Mesendoderm (in vitro differentiated cells): ENCODE results near the gene MXI1.
"Not testable (repeated sequence)": the region's sequence is repeated elsewhere in the genome, so short reads cannot be mapped to it uniquely, and the experiment has no call there.

Source experiments
- DNase-seq: peaks from one replicate; pipeline ENCODE4 v3.0.0; 2013
- H2AK5ac ChIP-seq: 2 replicates; pipeline ENCODE4 v1.6.1; 2013; ENCODE audit warnings: low read length, inconsistent platforms
- H2BK120ac ChIP-seq: 2 replicates; pipeline ENCODE4 v1.6.1; 2013; ENCODE audit warnings: low read depth, mild to moderate bottlenecking, low read length, moderate library complexity, mixed read lengths
- H2BK15ac ChIP-seq: replicated peaks from 2 replicates; pipeline ENCODE4 v1.6.1; 2013; ENCODE audit warnings: low read depth, mild to moderate bottlenecking, moderate library complexity
- H2BK5ac ChIP-seq: 2 replicates; pipeline ENCODE4 v1.6.1; 2013; ENCODE audit warnings: low read length, inconsistent platforms
- H3K18ac ChIP-seq: 2 replicates; pipeline ENCODE4 v1.6.1; 2013; ENCODE audit warnings: mild to moderate bottlenecking, low read length, mixed read lengths
- H3K23ac ChIP-seq: one replicate; pipeline ENCODE4 v1.6.1; 2013; ENCODE audit warnings: low read length
- H3K27ac ChIP-seq: 2 replicates; pipeline ENCODE4 v1.5.1; 2013; ENCODE audit warnings: low read depth, mild to moderate bottlenecking, inconsistent platforms, low read length, moderate library complexity
- H3K27me3 ChIP-seq: 2 replicates; pipeline ENCODE4 v1.6.1; 2013; ENCODE audit warnings: low read length, control low read depth, mild to moderate bottlenecking, inconsistent platforms; ENCODE audit not compliant: insufficient read depth, poor library complexity
- H3K36me3 ChIP-seq: 2 replicates; pipeline ENCODE4 v1.6.1; 2013; ENCODE audit warnings: low read length, inconsistent platforms; ENCODE audit not compliant: control insufficient read depth, insufficient read depth
- H3K4ac ChIP-seq: one replicate; pipeline ENCODE4 v1.6.1; 2013; ENCODE audit warnings: low read depth, mild to moderate bottlenecking, low read length, moderate library complexity
- H3K4me1 ChIP-seq: 2 replicates; pipeline ENCODE4 v1.6.1; 2013; ENCODE audit warnings: low read depth, low read length, inconsistent platforms; ENCODE audit not compliant: control insufficient read depth
- H3K4me2 ChIP-seq: 2 replicates; pipeline ENCODE4 v1.6.1; 2013; ENCODE audit warnings: low read length
- H3K4me3 ChIP-seq: 2 replicates; pipeline ENCODE4 v1.5.1; 2013; ENCODE audit warnings: mild to moderate bottlenecking, low read length
- H3K56ac ChIP-seq: one replicate; pipeline ENCODE4 v1.6.1; 2013; ENCODE audit warnings: low read length
- H3K79me1 ChIP-seq: 2 replicates; pipeline ENCODE4 v1.6.1; 2013; ENCODE audit warnings: low read length, inconsistent platforms
- H3K79me2 ChIP-seq: 2 replicates; pipeline ENCODE4 v1.6.1; 2013; ENCODE audit warnings: mild to moderate bottlenecking, low read length; ENCODE audit not compliant: control insufficient read depth, insufficient read depth
- H3K9ac ChIP-seq: 2 replicates; pipeline ENCODE4 v1.6.1; 2013; ENCODE audit warnings: low read length, inconsistent platforms
- H4K5ac ChIP-seq: one replicate; pipeline ENCODE4 v1.6.1; 2013; ENCODE audit warnings: low read length
- H4K8ac ChIP-seq: one replicate; pipeline ENCODE4 v1.6.1; 2013; ENCODE audit warnings: low read depth, mild to moderate bottlenecking, control low read depth, low read length, moderate library complexity
- WGBS: extraction: QIAGEN DNeasy Blood & Tissue Kit; methylation state at CpG from one replicate; pipeline ENCODE4 v1.1.7; 2013; ENCODE audit warnings: low lambda C conversion rate, missing lambda C conversion rate; ENCODE audit not compliant: insufficient coverage; ENCODE audit errors: extremely low coverage; 5-methylcytosine and 5-hydroxymethylcytosine counted together

The MXI1 gene

GRCh38 chr10:110269374-110270318 lies 62.2 kb downstream of the MXI1 start:
- no peak overlapping the region for H4K8ac ChIP-seq
- no peak overlapping the region for H2BK15ac ChIP-seq
- no peaks in the 10 kb centered on the region for H3K79me2 ChIP-seq
- H3K4me2 ChIP-seq, result no peak overlapping the region
- H2AK5ac ChIP-seq, result no peak overlapping the region
- no peak overlapping the region for H3K9ac ChIP-seq
- no peaks in the 10 kb centered on the region for H3K27me3 ChIP-seq
- no peak overlapping the region for H3K56ac ChIP-seq
- no peak overlapping the region for H3K27ac ChIP-seq
- H2BK5ac ChIP-seq, result no peak overlapping the region
- no CpG with 5 or more reads among the region's 4 CpGs for WGBS
- DNase-seq, result no peak
- H2BK120ac ChIP-seq, result no peak overlapping the region
- no peak overlapping the region for H3K18ac ChIP-seq
- H3K4me3 ChIP-seq, result no peak overlapping the region
- H4K5ac ChIP-seq, result no peak overlapping the region
- no peaks in the 10 kb centered on the region for H3K79me1 ChIP-seq
- H3K23ac ChIP-seq, result no peak overlapping the region
- no peaks in the 10 kb centered on the region for H3K36me3 ChIP-seq
- no peaks in the 10 kb centered on the region for H3K4me1 ChIP-seq
- H3K4ac ChIP-seq, result no peak overlapping the region

- H2BK15ac ChIP-seq, H3K27me3 ChIP-seq, H2BK5ac ChIP-seq, H3K4me3 ChIP-seq, DNase-seq, H3K79me2 ChIP-seq, H3K4me1 ChIP-seq, H2AK5ac ChIP-seq, H3K56ac ChIP-seq, H3K4ac ChIP-seq, H3K4me2 ChIP-seq, H3K18ac ChIP-seq, H3K23ac ChIP-seq, H3K9ac ChIP-seq, H3K79me1 ChIP-seq, H3K36me3 ChIP-seq, H2BK120ac ChIP-seq, H3K27ac ChIP-seq, H4K8ac ChIP-seq, H4K5ac ChIP-seq: not testable (repeated sequence)
- no CpG with 5 or more reads among the region's 15 CpGs for WGBS
Measured at GRCh38 chr10:110272995-110273394, 65.6 kb downstream of the MXI1 start.

GRCh38 chr10:110273474-110273873 lies 66.1 kb downstream of the MXI1 start:
- no peaks in the 10 kb centered on the region for H3K79me1 ChIP-seq
- H3K4me2 ChIP-seq, result no peak overlapping the region
- no peaks in the 10 kb centered on the region for H3K79me2 ChIP-seq
- WGBS, result no CpG with 5 or more reads among the region's 4 CpGs
- no peak overlapping the region for H4K5ac ChIP-seq
- H3K23ac ChIP-seq, result no peak overlapping the region
- no peak overlapping the region for H3K4me3 ChIP-seq
- DNase-seq, result no peak
- H3K4ac ChIP-seq, result no peak overlapping the region
- H3K4me1 ChIP-seq, result no peaks in the 10 kb centered on the region
- no peak overlapping the region for H2BK5ac ChIP-seq
- H2AK5ac ChIP-seq, result no peak overlapping the region
- no peak overlapping the region for H2BK15ac ChIP-seq
- no peak overlapping the region for H3K56ac ChIP-seq
- no peak overlapping the region for H3K9ac ChIP-seq
- H3K27me3 ChIP-seq, result no peaks in the 10 kb centered on the region
- no peak overlapping the region for H3K27ac ChIP-seq
- H3K36me3 ChIP-seq, result no peaks in the 10 kb centered on the region
- no peak overlapping the region for H2BK120ac ChIP-seq
- H3K18ac ChIP-seq, result no peak overlapping the region
- no peak overlapping the region for H4K8ac ChIP-seq

- Histone ChIP-seq H2BK120ac (no peak overlapping the region), H3K18ac (no peak overlapping the region), H4K8ac (no peak overlapping the region), H3K9ac (no peak overlapping the region), H3K4me2 (no peak overlapping the region), H2AK5ac (no peak overlapping the region), H3K79me1 (no peaks in the 10 kb centered on the region), H3K27ac (no peak overlapping the region), H3K27me3 (no peaks in the 10 kb centered on the region), H3K4me1 (no peaks in the 10 kb centered on the region), H3K4ac (no peak overlapping the region), H3K4me3 (no peak overlapping the region), H3K36me3 (no peaks in the 10 kb centered on the region), H3K79me2 (no peaks in the 10 kb centered on the region), H4K5ac (no peak overlapping the region), H2BK5ac (no peak overlapping the region), H3K23ac (no peak overlapping the region), H2BK15ac (no peak overlapping the region), H3K56ac (no peak overlapping the region)
- no peak for DNase-seq
Measured at GRCh38 chr10:110274072-110274627, 66.7 kb downstream of the MXI1 start.

- H3K9ac ChIP-seq, result no peak overlapping the region
- H3K36me3 ChIP-seq, result no peaks in the 10 kb centered on the region
- no CpG with 5 or more reads among the region's 6 CpGs for WGBS
- no peaks in the 10 kb centered on the region for H3K4me1 ChIP-seq
- H2BK5ac ChIP-seq, result no peak overlapping the region
- no peak overlapping the region for H4K5ac ChIP-seq
- H3K27ac ChIP-seq, result no peak overlapping the region
- DNase-seq, result no peak
- H2BK120ac ChIP-seq, result no peak overlapping the region
- no peak overlapping the region for H3K4me3 ChIP-seq
- H3K56ac ChIP-seq, result no peak overlapping the region
- H4K8ac ChIP-seq, result no peak overlapping the region
- H3K79me1 ChIP-seq, result no peaks in the 10 kb centered on the region
- H3K4me2 ChIP-seq, result no peak overlapping the region
- H3K4ac ChIP-seq, result no peak overlapping the region
- H3K79me2 ChIP-seq, result no peaks in the 10 kb centered on the region
- H3K18ac ChIP-seq, result no peak overlapping the region
- no peaks in the 10 kb centered on the region for H3K27me3 ChIP-seq
- H3K23ac ChIP-seq, result no peak overlapping the region
- no peak overlapping the region for H2BK15ac ChIP-seq
- no peak overlapping the region for H2AK5ac ChIP-seq
Measured at GRCh38 chr10:110274647-110275046, 67.2 kb downstream of the MXI1 start.
